D721Med (cell line): ENCODE results near the gene EVC2.

Source experiments
- DNase-seq: peaks from one replicate; pipeline ENCODE4 v3.0.0; 2011; ENCODE audit warnings: low spot score; ENCODE audit not compliant: insufficient read length
- FAIRE-seq: peaks from 2 replicates; lab custom pipeline; 2011; peaks lifted over from hg19 to GRCh38; lab: Jason Lieb, UNC
- TF ChIP-seq, protein P1 (sequence below): IDR thresholded peaks from 2 replicates; pipeline ENCODE4 v1.5.1; 2012; ENCODE audit warnings: mild to moderate bottlenecking, control low read depth; ENCODE audit not compliant: insufficient read depth; ENCODE audit errors: missing control alignments

EVC2 gene

DNA sequence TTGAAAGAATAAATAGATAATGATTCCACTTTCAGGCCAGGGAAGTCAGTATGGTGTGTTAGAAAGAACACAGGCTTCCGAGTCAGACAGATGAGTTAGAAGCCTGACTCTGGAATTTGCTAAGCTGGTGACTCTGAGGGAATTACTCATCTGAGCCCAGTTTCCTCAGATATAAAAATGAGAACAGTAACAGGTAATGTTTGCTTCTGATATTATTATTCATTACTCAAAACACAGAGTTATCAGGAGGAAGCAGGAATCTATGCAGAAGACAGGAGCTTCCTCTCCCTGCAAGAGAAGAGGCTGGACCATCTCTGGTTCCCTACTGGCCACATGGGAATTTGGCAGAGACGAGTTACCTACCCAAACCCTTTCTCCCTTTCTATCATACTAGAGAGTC is 163.1 kb downstream of the EVC2 start:
- no peak for DNase-seq
- TF ChIP-seq, protein P1, sequence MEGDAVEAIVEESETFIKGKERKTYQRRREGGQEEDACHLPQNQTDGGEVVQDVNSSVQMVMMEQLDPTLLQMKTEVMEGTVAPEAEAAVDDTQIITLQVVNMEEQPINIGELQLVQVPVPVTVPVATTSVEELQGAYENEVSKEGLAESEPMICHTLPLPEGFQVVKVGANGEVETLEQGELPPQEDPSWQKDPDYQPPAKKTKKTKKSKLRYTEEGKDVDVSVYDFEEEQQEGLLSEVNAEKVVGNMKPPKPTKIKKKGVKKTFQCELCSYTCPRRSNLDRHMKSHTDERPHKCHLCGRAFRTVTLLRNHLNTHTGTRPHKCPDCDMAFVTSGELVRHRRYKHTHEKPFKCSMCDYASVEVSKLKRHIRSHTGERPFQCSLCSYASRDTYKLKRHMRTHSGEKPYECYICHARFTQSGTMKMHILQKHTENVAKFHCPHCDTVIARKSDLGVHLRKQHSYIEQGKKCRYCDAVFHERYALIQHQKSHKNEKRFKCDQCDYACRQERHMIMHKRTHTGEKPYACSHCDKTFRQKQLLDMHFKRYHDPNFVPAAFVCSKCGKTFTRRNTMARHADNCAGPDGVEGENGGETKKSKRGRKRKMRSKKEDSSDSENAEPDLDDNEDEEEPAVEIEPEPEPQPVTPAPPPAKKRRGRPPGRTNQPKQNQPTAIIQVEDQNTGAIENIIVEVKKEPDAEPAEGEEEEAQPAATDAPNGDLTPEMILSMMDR: no peak
- FAIRE-seq: no peak

DNA sequence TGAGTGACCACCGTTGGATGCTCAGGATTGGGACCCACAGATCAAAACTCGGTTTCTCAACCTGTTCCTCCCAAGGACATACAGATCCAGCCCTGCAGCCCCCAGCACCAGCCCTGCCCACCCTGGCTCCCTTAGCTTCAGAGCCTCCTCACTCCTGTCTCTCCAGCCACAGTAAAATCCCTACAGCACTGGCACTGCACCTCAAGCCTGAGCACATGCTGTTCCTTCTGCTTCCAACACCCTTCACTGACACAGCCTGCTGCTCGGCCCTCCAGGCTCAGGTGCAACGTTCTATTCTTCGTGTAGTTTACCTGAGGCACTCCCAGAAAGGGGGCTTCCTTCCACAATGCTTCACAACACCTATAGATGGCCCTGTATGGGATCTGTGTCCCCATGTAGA is 163.6 kb downstream of the EVC2 start:
- TF ChIP-seq, protein P1: no peak
- no peak for DNase-seq
- no peak for FAIRE-seq

GRCh38 chr4:5543681-5544080 is 164.7 kb downstream of the EVC2 start:
- no peak for FAIRE-seq
- TF ChIP-seq, protein P1: no peak
- no peak for DNase-seq

- no peak for DNase-seq
- no peak for FAIRE-seq
- TF ChIP-seq, protein P1: no peak
Observed at GRCh38 chr4:5541169-5541568, 167.2 kb downstream of the EVC2 start.

GRCh38 chr4:5539584-5539983 is 168.8 kb downstream of the EVC2 start:
- DNase-seq (no peak), FAIRE-seq (no peak)
- TF ChIP-seq, protein P1: no peak

GRCh38 chr4:5532100-5532499 is 176.3 kb downstream of the EVC2 start:
- FAIRE-seq (no peak), DNase-seq (no peak)
- TF ChIP-seq, protein P1: no peak

GRCh38 chr4:5528031-5528436 is 180.3 kb downstream of the EVC2 start:
- TF ChIP-seq, protein P1: no peak
- DNase-seq (no peak), FAIRE-seq (no peak)
